OCI-LY1 (cell line): Measurements from ENCODE around the gene ZNF615.
"Not testable (repeated sequence)": the region's sequence is repeated elsewhere in the genome, so short reads cannot be mapped to it uniquely, and the experiment has no call there.

Experiments used
- H2AFZ ChIP-seq: fragments of 200-600 bp; sonication (generic), shearing (Covaris generic); 2 replicates; pipeline ENCODE4 v1.6.0; 2014; ENCODE audit warnings: antibody characterized with exemption, mild to moderate bottlenecking, low read length
- H3F3A ChIP-seq: fragments of 200-600 bp; sonication (generic), shearing (Covaris generic); 2 replicates; pipeline ENCODE4 v1.6.0; 2014; ENCODE audit warnings: mild to moderate bottlenecking, antibody characterized with exemption, low read length, moderate library complexity; ENCODE audit not compliant: insufficient read depth
- H3K27ac ChIP-seq: fragments of 200-600 bp; sonication (generic); 2 replicates; pipeline ENCODE4 v1.5.1; 2014; ENCODE audit warnings: low read length, mixed run types, mild to moderate bottlenecking, low read depth; ENCODE audit not compliant: poor library complexity, severe bottlenecking
- H3K27me3 ChIP-seq: fragments of 200-600 bp; sonication (generic); 2 replicates; pipeline ENCODE4 v1.6.0; 2014; ENCODE audit warnings: antibody characterized with exemption, mild to moderate bottlenecking, low read length, moderate library complexity; ENCODE audit not compliant: insufficient read depth
- H3K36me3 ChIP-seq: fragments of 200-600 bp; sonication (generic); 2 replicates; pipeline ENCODE4 v1.6.1; 2014; ENCODE audit warnings: mild to moderate bottlenecking, antibody characterized with exemption, low read length, moderate library complexity, mixed read lengths; ENCODE audit not compliant: insufficient read depth
- H3K4me1 ChIP-seq: fragments of 200-600 bp; sonication (generic); 2 replicates; pipeline ENCODE4 v1.5.1; 2014; ENCODE audit warnings: mild to moderate bottlenecking, low read length, moderate library complexity; ENCODE audit not compliant: insufficient read depth, severe bottlenecking
- H3K4me2 ChIP-seq: fragments of 200-600 bp; sonication (generic), shearing (Covaris generic); 2 replicates; pipeline ENCODE4 v1.6.1; 2014; ENCODE audit warnings: low read length
- H3K4me3 ChIP-seq: fragments of 200-600 bp; sonication (generic); 2 replicates; pipeline ENCODE4 v1.5.1; 2014; ENCODE audit warnings: low read length, low read depth, mild to moderate bottlenecking, mixed read lengths; ENCODE audit not compliant: poor library complexity, severe bottlenecking
- H3K79me2 ChIP-seq: fragments of 200-600 bp; shearing (Covaris generic); 2 replicates; pipeline ENCODE4 v1.6.1; 2016; ENCODE audit warnings: mixed run types, low read length, mixed read lengths; ENCODE audit not compliant: insufficient read depth
- H3K9ac ChIP-seq: fragments of 200-600 bp; sonication (generic), shearing (Covaris generic); 2 replicates; pipeline ENCODE4 v1.6.1; 2014; ENCODE audit warnings: mild to moderate bottlenecking, low read length, mixed read lengths
- H3K9me2 ChIP-seq: fragments of 200-600 bp; sonication (generic), shearing (Covaris generic); 2 replicates; pipeline ENCODE4 v1.6.1; 2014; ENCODE audit warnings: low read depth, mild to moderate bottlenecking, low read length, mixed read lengths
- H3K9me3 ChIP-seq: fragments of 200-600 bp; shearing (Covaris generic); 2 replicates; pipeline ENCODE4 v1.6.1; 2014; ENCODE audit warnings: low read length, mixed read lengths
- H4K20me1 ChIP-seq: fragments of 200-600 bp; sonication (generic), shearing (Covaris generic); 2 replicates; pipeline ENCODE4 v1.6.0; 2016; ENCODE audit warnings: mild to moderate bottlenecking, low read length; ENCODE audit not compliant: insufficient read depth
- CTCF ChIP-seq: fragments of 200-600 bp; sonication (generic), shearing (Covaris generic); IDR thresholded peaks from 2 replicates; pipeline ENCODE4 v1.5.1; 2017; ENCODE audit warnings: mild to moderate bottlenecking, antibody characterized with exemption, low read length, moderate library complexity, mixed read lengths
- EZH2 ChIP-seq: fragments of 200-600 bp; sonication (generic), shearing (Covaris generic); IDR thresholded peaks from 2 replicates; pipeline ENCODE4 v1.8.0; 2017; ENCODE audit warnings: borderline replicate concordance, mixed run types, mild to moderate bottlenecking, antibody characterized with exemption, low read length, moderate library complexity, mixed read lengths

The ZNF615 gene

GRCh38 chr19:51970718-51971117, 37.3 kb downstream of the ZNF615 start:
- Histone ChIP-seq H3K36me3 (no peaks in the 10 kb centered on the region), H3K4me3 (no peak overlapping the region), H3K9me3 (peaks cover 22% of the 10 kb centered on the region), H3K4me2 (no peak overlapping the region), H3F3A (no peaks in the 10 kb centered on the region), H4K20me1 (no peaks in the 10 kb centered on the region), H3K27me3 (no peaks in the 10 kb centered on the region), H3K9ac (no peak overlapping the region), H2AFZ (no peak overlapping the region), H3K4me1 (no peaks in the 10 kb centered on the region), H3K27ac (no peak overlapping the region), H3K79me2 (no peaks in the 10 kb centered on the region), H3K9me2 (no peaks in the 10 kb centered on the region)
- TF ChIP-seq EZH2 = no peak

GRCh38 chr19:51965583-51965982, 42.4 kb downstream of the ZNF615 start:
- H2AFZ ChIP-seq = no peak overlapping the region
- no peaks in the 10 kb centered on the region for H4K20me1 ChIP-seq
- no peaks in the 10 kb centered on the region for H3K4me1 ChIP-seq
- H3K4me2 ChIP-seq = no peak overlapping the region
- H3K79me2 ChIP-seq = no peaks in the 10 kb centered on the region
- no peaks in the 10 kb centered on the region for H3K36me3 ChIP-seq
- no peaks in the 10 kb centered on the region for H3F3A ChIP-seq
- H3K9me2 ChIP-seq = no peaks in the 10 kb centered on the region
- no peak overlapping the region for H3K4me3 ChIP-seq
- H3K27me3 ChIP-seq = no peaks in the 10 kb centered on the region
- H3K9me3 ChIP-seq = peaks cover 16% of the 10 kb centered on the region
- no peak for TF ChIP-seq EZH2
- no peak for TF ChIP-seq CTCF
- no peak overlapping the region for H3K27ac ChIP-seq
- no peak overlapping the region for H3K9ac ChIP-seq

GRCh38 chr19:51960621-51961233, 47.3 kb downstream of the ZNF615 start:
- not testable (repeated sequence) for H3K9ac ChIP-seq, H3K27ac ChIP-seq, H4K20me1 ChIP-seq, H3K27me3 ChIP-seq, H3F3A ChIP-seq, H3K4me2 ChIP-seq, H3K79me2 ChIP-seq, H3K4me1 ChIP-seq, H3K36me3 ChIP-seq, H3K4me3 ChIP-seq, H3K9me2 ChIP-seq, H2AFZ ChIP-seq, H3K9me3 ChIP-seq

GRCh38 chr19:51959791-51960190, 48.2 kb downstream of the ZNF615 start:
- TF ChIP-seq CTCF (no peak), EZH2 (no peak)
- Histone ChIP-seq H2AFZ (no peak overlapping the region), H3K4me3 (no peak overlapping the region), H3K9me3 (peaks cover under 1% of the 10 kb centered on the region; the same call in 1 of the 2 replicates), H3K36me3 (no peaks in the 10 kb centered on the region), H3K27me3 (no peaks in the 10 kb centered on the region), H3K79me2 (no peaks in the 10 kb centered on the region), H3K27ac (no peak overlapping the region), H3K9ac (no peak overlapping the region), H4K20me1 (no peaks in the 10 kb centered on the region), H3F3A (no peaks in the 10 kb centered on the region), H3K4me2 (no peak overlapping the region), H3K4me1 (no peaks in the 10 kb centered on the region), H3K9me2 (no peaks in the 10 kb centered on the region)

GRCh38 chr19:51957846-51958245, 50.2 kb downstream of the ZNF615 start:
- H3K9me2 ChIP-seq, H3K4me2 ChIP-seq, H3K9ac ChIP-seq, H3K4me3 ChIP-seq, H3K27me3 ChIP-seq, H3K27ac ChIP-seq, H3K36me3 ChIP-seq, H3F3A ChIP-seq, H3K79me2 ChIP-seq, H3K9me3 ChIP-seq, H3K4me1 ChIP-seq, H4K20me1 ChIP-seq, H2AFZ ChIP-seq: not testable (repeated sequence)
